H1 (cell line): Measurements from ENCODE around the gene RNF183. TPM values are rescaled to one million over a fixed set of nuclear protein-coding genes. Genes with fewer than 3 reads are reported as not detected.

Experiments
- CTCF ChIA-PET: fragments of 300-600 bp; sonication (Branson Sonifier 250); formaldehyde crosslinking; loops from one replicate; lab custom pipeline; 2021; ENCODE audit not compliant: partially characterized antibody; lab: Charles Lee
- POLR2A ChIA-PET: fragments of 300-600 bp; sonication (Branson Sonifier 250); formaldehyde crosslinking; loops from one replicate; lab custom pipeline; 2021; ENCODE audit warnings: inconsistent platforms; ENCODE audit not compliant: partially characterized antibody; lab: Charles Lee
- DNase-seq, 2 experiments: peaks; one replicate each; pipeline versions ENCODE4 v3.0.0 to v3.0.0-alpha.2; 2010 to 2022; ENCODE audit warnings: low spot score in 2 of 2, low read depth in 1 of 2, mixed read lengths in 1 of 2
- FAIRE-seq: peaks from 2 replicates; lab custom pipeline; 2011; peaks lifted over from hg19 to GRCh38; lab: Jason Lieb, UNC
- H2AFZ ChIP-seq: 2 replicates; pipeline ENCODE4 v1.8.1; 2012; ENCODE audit warnings: low read length, inconsistent platforms
- H2AK5ac ChIP-seq: 2 replicates; pipeline ENCODE4 v1.6.1; 2013; ENCODE audit warnings: low read depth, low read length
- H2BK120ac ChIP-seq: replicated peaks from 2 replicates; pipeline ENCODE3; 2013; ENCODE audit warnings: low read depth, low read length, inconsistent platforms
- H2BK12ac ChIP-seq: 2 replicates; pipeline ENCODE4 v1.6.1; 2013; ENCODE audit warnings: low read depth, low read length
- H2BK15ac ChIP-seq: 2 replicates; pipeline ENCODE4 v1.6.1; 2013; ENCODE audit warnings: low read length
- H2BK20ac ChIP-seq: 2 replicates; pipeline ENCODE4 v1.6.1; 2013; ENCODE audit warnings: low read length
- H2BK5ac ChIP-seq: 2 replicates; pipeline ENCODE4 v1.6.1; 2013; ENCODE audit warnings: low read depth, low read length
- H3K14ac ChIP-seq: 2 replicates; pipeline ENCODE4 v1.6.1; 2013; ENCODE audit warnings: inconsistent platforms; ENCODE audit not compliant: insufficient read length
- H3K18ac ChIP-seq: 2 replicates; pipeline ENCODE4 v1.6.1; 2013; ENCODE audit warnings: low read length; ENCODE audit errors: extremely low read depth
- H3K23ac ChIP-seq: 2 replicates; pipeline ENCODE4 v1.6.1; 2013; ENCODE audit warnings: inconsistent platforms; ENCODE audit not compliant: insufficient read length
- H3K23me2 ChIP-seq: 2 replicates; pipeline ENCODE4 v1.6.1; 2013; ENCODE audit warnings: low read depth, low read length
- H3K27ac ChIP-seq: 2 replicates; pipeline ENCODE4 v1.6.1; 2011; ENCODE audit warnings: low read depth, low read length, inconsistent platforms
- H3K27me3 ChIP-seq, 4 experiments: replicated peaks in 1 of 4; 1 replicate in 1 of 4; 2 replicates in 3 of 4; pipeline versions ENCODE4 v1.6.1 to v1.8.1; 2011 to 2013; ENCODE audit warnings: low read length in 3 of 4, mild to moderate bottlenecking in 3 of 4, inconsistent platforms in 2 of 4, mixed read lengths in 2 of 4, moderate library complexity in 1 of 4; ENCODE audit not compliant: control insufficient read depth in 3 of 4, insufficient read depth in 3 of 4; ENCODE audit errors: extremely low read depth in 1 of 4
- H3K36me3 ChIP-seq, 4 experiments: 2 replicates each; pipeline versions ENCODE4 v1.6.1 to v1.8.1; 2011 to 2013; ENCODE audit warnings: mild to moderate bottlenecking in 4 of 4, low read length in 3 of 4, moderate library complexity in 2 of 4, control low read depth in 1 of 4, inconsistent platforms in 1 of 4; ENCODE audit not compliant: insufficient read depth in 4 of 4, control insufficient read depth in 2 of 4
- H3K4ac ChIP-seq: replicated peaks from 2 replicates; pipeline ENCODE3; 2013; ENCODE audit warnings: low read length, low read depth, mixed read lengths, inconsistent platforms; ENCODE audit not compliant: insufficient read length
- H3K4me1 ChIP-seq, 4 experiments: replicated peaks in 1 of 4; 1 replicate in 1 of 4; 2 replicates in 3 of 4; pipeline versions ENCODE4 v1.6.1 to v1.8.1; 2011 to 2013; ENCODE audit warnings: low read length in 3 of 4, inconsistent platforms in 2 of 4, mixed read lengths in 1 of 4; ENCODE audit not compliant: insufficient read depth in 4 of 4, control insufficient read depth in 3 of 4
- H3K4me2 ChIP-seq, 2 experiments: 2 replicates each; pipeline versions ENCODE4 v1.6.1 to v1.8.1; 2011 to 2013; ENCODE audit warnings: low read depth in 2 of 2, low read length in 2 of 2, control low read depth in 1 of 2, inconsistent platforms in 1 of 2, mild to moderate bottlenecking in 1 of 2; ENCODE audit not compliant: insufficient read depth in 1 of 2
- H3K4me3 ChIP-seq, 4 experiments: fragments of 200-600, 300-600 bp in 1 of 4; sonication (generic), shearing (Covaris generic), sonication (Bioruptor Twin) in 1 of 4; 2 replicates each; pipeline versions ENCODE4 v1.5.1 to v1.8.1; 2011 to 2016; ENCODE audit warnings: low read length in 4 of 4, low read depth in 3 of 4, control low read depth in 2 of 4, inconsistent platforms in 2 of 4, mild to moderate bottlenecking in 2 of 4, mixed read lengths in 1 of 4, moderate library complexity in 1 of 4; ENCODE audit not compliant: insufficient read depth in 2 of 4; ENCODE audit errors: extremely low read depth in 1 of 4
- H3K56ac ChIP-seq: replicated peaks from 2 replicates; pipeline ENCODE3; 2013; ENCODE audit warnings: low read depth, mild to moderate bottlenecking, mixed read lengths, low read length, inconsistent platforms; ENCODE audit not compliant: insufficient read length
- H3K79me1 ChIP-seq: 2 replicates; pipeline ENCODE4 v1.6.1; 2013; ENCODE audit warnings: low read depth, low read length, control low read depth
- H3K79me2 ChIP-seq, 2 experiments: 2 replicates each; pipeline versions ENCODE4 v1.6.1 to v1.8.1; 2012 to 2013; ENCODE audit warnings: low read length in 2 of 2, mild to moderate bottlenecking in 2 of 2, inconsistent platforms in 1 of 2; ENCODE audit not compliant: insufficient read depth in 2 of 2, control insufficient read depth in 1 of 2
- H3K9ac ChIP-seq, 4 experiments: replicated peaks in 1 of 4; 1 replicate in 1 of 4; 2 replicates in 3 of 4; pipeline versions ENCODE4 v1.6.1 to v1.8.1; 2011 to 2013; ENCODE audit warnings: low read depth in 3 of 4, low read length in 3 of 4, control low read depth in 2 of 4, mild to moderate bottlenecking in 2 of 4, moderate library complexity in 2 of 4, inconsistent platforms in 1 of 4; ENCODE audit errors: extremely low read depth in 1 of 4
- H3K9me3 ChIP-seq, 2 experiments: 2 replicates each; pipeline versions ENCODE4 v1.6.1 to v1.8.1; 2012 to 2013; ENCODE audit warnings: mild to moderate bottlenecking in 2 of 2, moderate library complexity in 2 of 2, control low read depth in 1 of 2, inconsistent platforms in 1 of 2, low read depth in 1 of 2, low read length in 1 of 2, mixed read lengths in 1 of 2; ENCODE audit not compliant: insufficient read depth in 2 of 2
- H4K20me1 ChIP-seq, 2 experiments: replicated peaks in 1 of 2; 2 replicates each; pipeline versions ENCODE3 to v1.8.1; 2011 to 2013; ENCODE audit warnings: inconsistent platforms in 2 of 2, low read length in 2 of 2, mild to moderate bottlenecking in 1 of 2; ENCODE audit not compliant: insufficient read depth in 2 of 2, control insufficient read depth in 1 of 2
- H4K5ac ChIP-seq: 2 replicates; pipeline ENCODE4 v1.6.1; 2013; ENCODE audit warnings: low read length, low read depth, mixed read lengths, inconsistent platforms; ENCODE audit not compliant: insufficient read length
- H4K8ac ChIP-seq: 2 replicates; pipeline ENCODE4 v1.8.0; 2013; ENCODE audit warnings: mild to moderate bottlenecking, moderate library complexity, low read length, inconsistent platforms; ENCODE audit not compliant: insufficient read depth; ENCODE audit errors: extremely low read depth
- H4K91ac ChIP-seq: replicated peaks from 2 replicates; pipeline ENCODE3; 2013; ENCODE audit warnings: low read length, mixed read lengths, inconsistent platforms; ENCODE audit not compliant: insufficient read length
- ATF2 ChIP-seq: IDR thresholded peaks from 2 replicates; pipeline ENCODE4 v1.6.1; 2012; ENCODE audit warnings: low read length, inconsistent platforms
- ATF3 ChIP-seq: IDR thresholded peaks from 2 replicates; pipeline ENCODE4 v1.6.1; 2011; ENCODE audit warnings: low read depth, mild to moderate bottlenecking, low read length; ENCODE audit not compliant: insufficient read depth
- CBX8 ChIP-seq: fragments of 300-800, 300-1000 bp; sonication (generic); IDR thresholded peaks from 2 replicates; pipeline ENCODE4 v1.7.1; 2016; ENCODE audit warnings: low read depth, low read length, borderline replicate concordance
- EP300 ChIP-seq, 2 experiments: IDR thresholded peaks; 1 replicate in 1 of 2; 2 replicates in 1 of 2; pipeline ENCODE4 v1.6.1; 2011 to 2012; ENCODE audit warnings: low read depth in 2 of 2, low read length in 2 of 2, mild to moderate bottlenecking in 2 of 2, borderline replicate concordance in 1 of 2, inconsistent platforms in 1 of 2, moderate library complexity in 1 of 2
- MAFK ChIP-seq: IDR thresholded peaks from 2 replicates; pipeline ENCODE4 v1.6.1; 2012; ENCODE audit warnings: low read depth, mild to moderate bottlenecking, improper control_type of control experiment, low read length
- SIN3A ChIP-seq, 2 experiments: IDR thresholded peaks in 1 of 2; conservative IDR thresholded peaks in 1 of 2; 2 replicates each; pipeline ENCODE4 v1.6.1; 2011 to 2012; ENCODE audit warnings: low read length in 2 of 2, improper control_type of control experiment in 1 of 2, low read depth in 1 of 2, mild to moderate bottlenecking in 1 of 2
- SP1 ChIP-seq: IDR thresholded peaks from 2 replicates; pipeline ENCODE4 v1.6.1; 2011; ENCODE audit warnings: low read depth, low read length
- SRF ChIP-seq: IDR thresholded peaks from 2 replicates; pipeline ENCODE4 v1.6.1; 2011; ENCODE audit warnings: mild to moderate bottlenecking, low read depth, low read length, moderate library complexity
- TEAD4 ChIP-seq: IDR thresholded peaks from 2 replicates; pipeline ENCODE4 v1.6.1; 2012; ENCODE audit warnings: low read depth, low read length, inconsistent platforms, mixed read lengths
- USF2 ChIP-seq: IDR thresholded peaks from 2 replicates; pipeline ENCODE4 v1.6.1; 2011; ENCODE audit warnings: low read length, improper control_type of control experiment
- WGBS, 2 experiments: shearing (Covaris generic) in 1 of 2; methylation state at CpG; one replicate each; pipeline versions ENCODE4 v1.1.6 to v1.1.7; 2013 to 2015; ENCODE audit warnings: low lambda C conversion rate in 2 of 2, mixed read lengths in 2 of 2, inconsistent platforms in 1 of 2, low coverage in 1 of 2, missing lambda C conversion rate in 1 of 2; ENCODE audit not compliant: insufficient replicate concordance in 2 of 2, insufficient coverage in 1 of 2, insufficient read length in 1 of 2; ENCODE audit errors: extremely low coverage in 1 of 2, missing lambda C conversion rate in 1 of 2; 5-methylcytosine and 5-hydroxymethylcytosine counted together
- polyA plus RNA-seq, 7 experiments: library from polyadenylated mRNA; depleted of rRNA in 3 of 7; stranded (reverse) in 5 of 7; unstranded in 2 of 7; fragments of >200 nt in 5 of 7; fragments of 200-250 nt in 2 of 7; gene quantifications; 1 replicate in 5 of 7; 2 replicates in 1 of 7; 4 replicates in 1 of 7; pipeline versions ENCODE4 v1.2.1 to v1.2.3, GENCODE V29; 2011 to 2013; ENCODE audit warnings: missing spikeins in 2 of 7, mixed read lengths in 2 of 7
- total RNA-seq: library from RNA; stranded (reverse); fragmentation: NEBNext Ultra II Directional; extraction: Animal tissue kit (Norgen Biotek cat#: 25700); gene quantifications from 2 replicates; pipeline ENCODE4 v1.2.1, GENCODE V29; 2021

The RNF183 gene
- total and polyA plus RNA-seq, 2 of the 8 experiments (the other 6 are each of a cell fraction or from before 2014, with no cell fraction given): 0.15 TPM; not detected in 1

- H2BK15ac ChIP-seq: no peak overlapping the region
- H3K79me1 ChIP-seq: no peaks in the 10 kb centered on the region; the same call in 1 of the 2 replicates
- H2BK5ac ChIP-seq: no peak overlapping the region
- H3K79me2 ChIP-seq: no peaks in the 10 kb centered on the region
- no peak overlapping the region for H3K4me2 ChIP-seq
- no peaks in the 10 kb centered on the region for H3K23me2 ChIP-seq
- H4K91ac ChIP-seq: no peak overlapping the region
- no peaks in the 10 kb centered on the region for H3K4me1 ChIP-seq
- no peak overlapping the region for H3K14ac ChIP-seq
- POLR2A ChIA-PET: no interaction called here
- H4K8ac ChIP-seq: no peak overlapping the region
- no peaks in the 10 kb centered on the region for H3K27me3 ChIP-seq
- H2AK5ac ChIP-seq: no peak overlapping the region
- H2BK12ac ChIP-seq: no peak overlapping the region
- H3K36me3 ChIP-seq: peaks cover 3 to 20% (median 12%) of the 10 kb centered on the region in 4 experiments; a peak in 7 of 8 replicates
- no peak for DNase-seq
- CTCF ChIA-PET: interaction anchor here (1.5 kb wide), 1 partner anchor 17 kb away, joined by 4 read pairs; the partner anchor contains the start of genes CDC26 and PRPF4
- no peak overlapping the region for H2BK120ac ChIP-seq
- no peak overlapping the region for H3K56ac ChIP-seq
- no peak overlapping the region for H3K9ac ChIP-seq
- H4K20me1 ChIP-seq: no peaks in the 10 kb centered on the region
- H2AFZ ChIP-seq: no peak overlapping the region
- H2BK20ac ChIP-seq: no peak overlapping the region
- WGBS, 2 experiments: 93% methylated on average over 3 of the region's 3 CpGs; no CpG with 5 or more reads in 1 of the 2 experiments
- no peak for FAIRE-seq
- no peak overlapping the region for H3K18ac ChIP-seq
- no peak overlapping the region for H4K5ac ChIP-seq
- H3K9me3 ChIP-seq: no peaks in the 10 kb centered on the region
- no peak overlapping the region for H3K4ac ChIP-seq
- no peak overlapping the region for H3K27ac ChIP-seq
- H3K23ac ChIP-seq: no peak overlapping the region
- no peak overlapping the region for H3K4me3 ChIP-seq
- TF ChIP-seq USF2: no peak
- TF ChIP-seq MAFK: no peak
- no peak for TF ChIP-seq EP300 (IDR thresholded peaks at IDR 0.05; ENCODE audit: borderline replicate concordance in 1 of 2, low read depth in 2 of 2, low read length in 2 of 2)
- no peak for TF ChIP-seq SIN3A (conservative IDR thresholded peaks at IDR 0.05 in 1 of 2, IDR thresholded peaks at IDR 0.05 in 1 of 2; ENCODE audit: low read depth in 1 of 2, low read length in 2 of 2)
- TF ChIP-seq CBX8: no peak
- no peak for TF ChIP-seq TEAD4
- no peak for TF ChIP-seq SP1
- TF ChIP-seq ATF3: no peak
- no peak for TF ChIP-seq SRF
- TF ChIP-seq ATF2: no peak
These were observed 45.3 kb downstream of the RNF183 start for GRCh38 chr9:113257863-113258262.
